ENCODE measurements around the gene BCHE.

Gene BCHE

DNA sequence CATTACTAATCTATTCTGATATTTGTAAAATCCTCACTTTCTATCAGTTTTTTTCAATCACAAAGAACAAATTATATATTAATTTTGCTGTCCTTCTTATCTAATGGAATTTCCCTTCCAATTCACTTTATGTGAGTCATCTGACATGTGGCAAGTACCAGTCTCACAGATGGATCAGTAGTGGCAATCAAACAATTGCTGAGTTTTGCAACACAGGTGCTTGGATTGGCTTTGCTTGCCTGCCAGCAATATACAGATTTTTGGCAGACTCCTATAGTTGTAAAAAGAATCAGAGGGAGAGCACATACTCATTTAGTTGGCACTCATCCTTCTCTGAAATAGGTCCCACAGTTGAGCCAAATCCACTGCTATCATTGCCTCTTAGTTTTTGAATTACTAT is 83.7 kb downstream of the BCHE start:
- no peak for TF ChIP-seq POLR2A (IDR thresholded peaks at IDR 0.05; ENCODE audit: low read depth, low read length)
- DNase-seq (ENCODE audit: insufficient read length, low spot score) (no peak), FAIRE-seq (no peak)

GRCh38 chr3:165751637-165752036 is 85.6 kb downstream of the BCHE start:
- no peak for FAIRE-seq
- no peak for TF ChIP-seq POLR2A (IDR thresholded peaks at IDR 0.05; ENCODE audit: low read depth, low read length)
- no peak for DNase-seq (ENCODE audit: insufficient read length, low spot score)

DNA sequence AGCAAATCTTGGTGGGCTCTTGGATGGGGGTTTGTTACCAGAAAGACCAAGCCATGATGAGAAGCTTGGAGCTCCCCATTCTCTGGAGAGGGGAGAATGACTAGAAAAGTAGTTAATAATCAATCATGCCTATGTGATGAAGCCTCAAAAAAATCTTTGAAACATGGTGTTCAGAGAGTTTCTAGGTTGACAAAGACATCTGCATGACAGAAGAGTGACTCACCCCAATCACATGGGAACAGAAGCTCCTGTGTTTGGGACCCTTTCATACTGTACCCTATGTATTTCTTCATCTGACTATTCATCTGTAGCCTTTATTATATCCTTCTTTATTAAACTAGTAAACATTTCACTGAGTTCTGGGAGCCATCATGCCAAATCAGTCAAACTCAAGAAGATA is 87.4 kb downstream of the BCHE start:
- no peak for FAIRE-seq
- DNase-seq (ENCODE audit: insufficient read length, low spot score): no peak
- no peak for TF ChIP-seq POLR2A (IDR thresholded peaks at IDR 0.05; ENCODE audit: low read depth, low read length)

DNA sequence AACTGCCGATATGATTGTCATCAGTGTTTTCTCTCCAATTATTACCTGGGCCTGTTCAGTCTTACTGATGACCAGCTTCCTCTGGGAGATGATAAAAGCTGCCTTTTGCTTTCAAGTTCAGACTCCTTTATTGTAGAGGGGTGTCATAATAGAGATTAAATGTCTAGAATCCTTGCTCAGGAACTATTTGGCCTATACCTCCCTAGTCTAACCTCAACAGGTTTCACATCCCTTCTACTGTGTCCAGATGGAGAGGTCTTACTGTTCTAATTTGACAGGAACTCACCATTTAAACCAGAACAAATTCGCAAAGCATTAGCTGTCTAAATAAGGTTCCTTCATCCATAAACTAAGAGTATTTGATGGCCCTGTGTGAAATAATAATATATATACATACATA is 88.0 kb downstream of the BCHE start:
- FAIRE-seq (no peak), DNase-seq (ENCODE audit: insufficient read length, low spot score) (no peak)
- no peak for TF ChIP-seq POLR2A (IDR thresholded peaks at IDR 0.05; ENCODE audit: low read depth, low read length)

GRCh38 chr3:165748094-165748493 is 89.1 kb downstream of the BCHE start:
- TF ChIP-seq POLR2A (IDR thresholded peaks at IDR 0.05; ENCODE audit: low read depth, low read length): no peak
- FAIRE-seq (no peak), DNase-seq (ENCODE audit: insufficient read length, low spot score) (no peak)

- DNase-seq (ENCODE audit: insufficient read length, low spot score) (no peak), FAIRE-seq (no peak)
- TF ChIP-seq POLR2A (IDR thresholded peaks at IDR 0.05; ENCODE audit: low read depth, low read length): no peak
These were observed 90.3 kb downstream of the BCHE start for GRCh38 chr3:165746874-165747273.

DNA sequence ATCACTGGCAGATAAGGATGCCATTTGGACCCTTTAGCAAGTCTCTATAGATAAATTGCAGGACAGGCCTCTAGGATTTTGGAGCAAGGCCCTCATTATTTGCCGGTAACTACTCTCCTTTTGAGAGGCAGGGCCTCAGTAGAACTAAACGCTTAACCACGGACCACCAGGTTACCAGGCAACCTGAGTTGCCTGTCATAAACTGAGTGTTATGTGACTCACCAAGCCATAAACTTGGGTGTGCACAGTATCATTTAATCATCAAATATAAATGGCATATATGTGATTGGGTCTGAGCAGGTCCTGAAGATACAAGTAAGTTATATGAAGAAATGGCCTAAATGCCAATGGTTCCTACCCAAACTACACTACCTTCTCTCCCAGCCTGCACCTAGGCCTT is 93.2 kb downstream of the BCHE start:
- DNase-seq (ENCODE audit: insufficient read length, low spot score) (no peak), FAIRE-seq (no peak)
- no peak for TF ChIP-seq POLR2A (IDR thresholded peaks at IDR 0.05; ENCODE audit: low read depth, low read length)

GRCh38 chr3:165742351-165742750 is 94.9 kb downstream of the BCHE start:
- no peak for DNase-seq (ENCODE audit: insufficient read length, low spot score)
- FAIRE-seq: no peak
- no peak for TF ChIP-seq POLR2A (IDR thresholded peaks at IDR 0.05; ENCODE audit: low read depth, low read length)

DNA sequence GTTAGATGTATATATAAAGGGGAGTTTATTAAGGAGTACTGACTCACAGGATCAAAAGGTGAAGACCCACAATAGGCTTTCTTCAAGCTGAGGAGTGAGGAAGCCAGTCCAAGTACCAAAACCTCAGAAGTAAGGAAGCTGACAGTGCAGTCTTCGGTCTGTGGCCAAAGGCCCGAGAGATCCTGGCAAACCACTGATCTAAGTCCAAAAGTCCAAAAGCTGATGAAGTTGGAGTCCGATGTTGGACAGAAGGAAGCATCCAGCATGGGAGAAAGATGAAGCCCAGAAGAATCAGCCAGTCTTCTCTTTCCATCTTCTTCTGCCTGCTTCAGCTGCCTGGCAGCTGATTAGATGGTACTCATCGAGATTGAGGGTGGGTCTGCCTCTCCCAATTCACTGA is 107.5 kb downstream of the BCHE start:
- peak; percentile 30 for FAIRE-seq
- no peak for DNase-seq (ENCODE audit: insufficient read length, low spot score)
- TF ChIP-seq POLR2A (IDR thresholded peaks at IDR 0.05; ENCODE audit: low read depth, low read length): no peak

DNA sequence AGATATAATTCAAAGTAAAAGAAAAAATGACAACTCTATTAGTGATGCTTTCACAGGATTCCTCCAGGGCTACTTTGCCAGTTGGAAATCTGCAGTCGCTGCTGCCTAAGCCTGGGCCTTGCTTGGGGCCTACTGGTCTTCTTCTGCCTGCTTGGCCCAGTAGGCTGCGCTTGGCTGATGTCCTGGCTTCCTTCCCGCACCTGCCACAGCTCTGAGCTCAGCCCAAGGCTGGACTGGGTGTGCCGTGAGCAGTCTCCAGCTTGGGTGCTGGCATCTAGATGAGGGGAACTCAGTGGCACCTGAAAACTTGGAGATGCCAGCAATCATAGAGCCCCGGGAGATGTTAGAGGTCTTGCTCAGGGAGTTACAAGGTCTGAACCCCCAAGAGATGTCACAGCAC is 108.3 kb downstream of the BCHE start:
- DNase-seq (ENCODE audit: insufficient read length, low spot score) (no peak), FAIRE-seq (no peak)
- TF ChIP-seq POLR2A (IDR thresholded peaks at IDR 0.05; ENCODE audit: low read depth, low read length): no peak

- no peak for DNase-seq (ENCODE audit: insufficient read length, low spot score)
- TF ChIP-seq POLR2A (IDR thresholded peaks at IDR 0.05; ENCODE audit: low read depth, low read length): no peak
- FAIRE-seq: no peak
These were observed 111.9 kb downstream of the BCHE start for GRCh38 chr3:165725296-165725695.
